ENCODE data around the gene CRYM. TPM values are rescaled to one million over a fixed set of nuclear protein-coding genes. Genes with fewer than 3 reads are reported as not detected.

CRYM gene
- total and polyA plus RNA-seq, 4 donors: 2.3 to 7.8 (median 7.0) TPM

DNA sequence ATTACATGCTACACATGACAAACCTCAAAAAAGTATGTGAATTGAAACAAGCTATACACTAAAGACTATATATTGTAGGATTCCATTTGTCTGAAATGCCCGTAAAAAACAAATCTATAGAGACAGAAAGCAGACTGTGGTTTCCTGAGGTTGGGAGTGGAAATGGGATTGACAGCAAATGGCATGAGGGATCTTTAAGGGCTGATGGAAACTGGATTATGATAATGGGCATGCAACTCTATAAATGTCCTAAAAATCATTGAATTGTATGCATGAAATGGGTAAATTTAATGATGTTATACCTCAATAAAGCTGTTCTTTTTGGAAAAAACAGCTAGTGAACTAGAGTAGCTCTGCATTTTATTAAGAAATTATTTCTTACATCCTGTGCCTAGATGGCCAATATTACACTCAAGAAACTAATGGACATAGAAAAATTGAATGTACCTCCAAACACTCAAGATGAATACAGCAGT lies 45.0 kb downstream of the CRYM start:
- peaks cover 0 to 24% (median 6%) of the 10 kb centered on the region in 4 donors for H3K4me1 ChIP-seq (ENCODE audit: control insufficient read depth in 4 of 4, insufficient read depth in 4 of 4, low read length in 3 of 4)
- H3K27ac ChIP-seq (ENCODE audit: low read depth in 1 of 2, low read length in 2 of 2): peak overlapping the region; percentile 55 to 75
- H3K9me3 ChIP-seq (ENCODE audit: control insufficient read depth in 4 of 4, low read length in 3 of 4): no peaks in the 10 kb centered on the region
- no peaks in the 10 kb centered on the region for H3K27me3 ChIP-seq (ENCODE audit: control insufficient read depth in 4 of 4, insufficient read depth in 4 of 4, low read length in 3 of 4)
- TF ChIP-seq RAD21 (IDR thresholded peaks at IDR 0.05): no peak
- TF ChIP-seq, protein P1, sequence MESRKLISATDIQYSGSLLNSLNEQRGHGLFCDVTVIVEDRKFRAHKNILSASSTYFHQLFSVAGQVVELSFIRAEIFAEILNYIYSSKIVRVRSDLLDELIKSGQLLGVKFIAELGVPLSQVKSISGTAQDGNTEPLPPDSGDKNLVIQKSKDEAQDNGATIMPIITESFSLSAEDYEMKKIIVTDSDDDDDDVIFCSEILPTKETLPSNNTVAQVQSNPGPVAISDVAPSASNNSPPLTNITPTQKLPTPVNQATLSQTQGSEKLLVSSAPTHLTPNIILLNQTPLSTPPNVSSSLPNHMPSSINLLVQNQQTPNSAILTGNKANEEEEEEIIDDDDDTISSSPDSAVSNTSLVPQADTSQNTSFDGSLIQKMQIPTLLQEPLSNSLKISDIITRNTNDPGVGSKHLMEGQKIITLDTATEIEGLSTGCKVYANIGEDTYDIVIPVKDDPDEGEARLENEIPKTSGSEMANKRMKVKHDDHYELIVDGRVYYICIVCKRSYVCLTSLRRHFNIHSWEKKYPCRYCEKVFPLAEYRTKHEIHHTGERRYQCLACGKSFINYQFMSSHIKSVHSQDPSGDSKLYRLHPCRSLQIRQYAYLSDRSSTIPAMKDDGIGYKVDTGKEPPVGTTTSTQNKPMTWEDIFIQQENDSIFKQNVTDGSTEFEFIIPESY (IDR thresholded peaks at IDR 0.05): no peak
- TF ChIP-seq, protein P2, sequence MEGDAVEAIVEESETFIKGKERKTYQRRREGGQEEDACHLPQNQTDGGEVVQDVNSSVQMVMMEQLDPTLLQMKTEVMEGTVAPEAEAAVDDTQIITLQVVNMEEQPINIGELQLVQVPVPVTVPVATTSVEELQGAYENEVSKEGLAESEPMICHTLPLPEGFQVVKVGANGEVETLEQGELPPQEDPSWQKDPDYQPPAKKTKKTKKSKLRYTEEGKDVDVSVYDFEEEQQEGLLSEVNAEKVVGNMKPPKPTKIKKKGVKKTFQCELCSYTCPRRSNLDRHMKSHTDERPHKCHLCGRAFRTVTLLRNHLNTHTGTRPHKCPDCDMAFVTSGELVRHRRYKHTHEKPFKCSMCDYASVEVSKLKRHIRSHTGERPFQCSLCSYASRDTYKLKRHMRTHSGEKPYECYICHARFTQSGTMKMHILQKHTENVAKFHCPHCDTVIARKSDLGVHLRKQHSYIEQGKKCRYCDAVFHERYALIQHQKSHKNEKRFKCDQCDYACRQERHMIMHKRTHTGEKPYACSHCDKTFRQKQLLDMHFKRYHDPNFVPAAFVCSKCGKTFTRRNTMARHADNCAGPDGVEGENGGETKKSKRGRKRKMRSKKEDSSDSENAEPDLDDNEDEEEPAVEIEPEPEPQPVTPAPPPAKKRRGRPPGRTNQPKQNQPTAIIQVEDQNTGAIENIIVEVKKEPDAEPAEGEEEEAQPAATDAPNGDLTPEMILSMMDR (IDR thresholded peaks at IDR 0.05; ENCODE audit: low read depth, low read length, missing input control): no peak
- no peak for TF ChIP-seq REST (IDR thresholded peaks at IDR 0.05)
- DNase-seq (ENCODE audit: low spot score): no peak
- 90% methylated on average over 1 of the region's 1 CpG for WGBS
- H3K4me3 ChIP-seq (ENCODE audit: low read depth in 1 of 3, low read length in 3 of 3): peak overlapping the region; percentile 11 to 93 (median 64)
- H3K36me3 ChIP-seq (ENCODE audit: control insufficient read depth in 4 of 4, insufficient read depth in 3 of 4, low read depth in 1 of 4, low read length in 3 of 4): no peaks in the 10 kb centered on the region
- peak overlapping the region in 1 of 2 donors; percentile 40 for H3K9ac ChIP-seq (ENCODE audit: low read depth in 1 of 2, low read length in 2 of 2)

GRCh38 chr16:21228361-21228872 lies 49.7 kb downstream of the CRYM start:
- no peak overlapping the region for H3K9ac ChIP-seq (ENCODE audit: low read depth in 1 of 2, low read length in 2 of 2)
- no peak overlapping the region for H3K4me3 ChIP-seq (ENCODE audit: low read depth in 1 of 3, low read length in 3 of 3)
- no peaks in the 10 kb centered on the region for H3K36me3 ChIP-seq (ENCODE audit: control insufficient read depth in 4 of 4, insufficient read depth in 3 of 4, low read depth in 1 of 4, low read length in 3 of 4)
- H3K4me1 ChIP-seq (ENCODE audit: control insufficient read depth in 4 of 4, insufficient read depth in 4 of 4, low read length in 3 of 4): peaks cover 0 to 5% (median 2%) of the 10 kb centered on the region in 4 donors
- no peaks in the 10 kb centered on the region for H3K27me3 ChIP-seq (ENCODE audit: control insufficient read depth in 4 of 4, insufficient read depth in 4 of 4, low read length in 3 of 4)
- 57% methylated on average over 2 of the region's 2 CpGs for WGBS
- no peak overlapping the region for H3K27ac ChIP-seq (ENCODE audit: low read depth in 1 of 2, low read length in 2 of 2)
- TF ChIP-seq RXRA (IDR thresholded peaks at IDR 0.05): no peak
- TF ChIP-seq, protein P2 (IDR thresholded peaks at IDR 0.05; ENCODE audit: low read depth, low read length, missing input control): no peak
- no peak for TF ChIP-seq REST (IDR thresholded peaks at IDR 0.05)
- TF ChIP-seq TAF1 (conservative IDR thresholded peaks at IDR 0.05): no peak
- TF ChIP-seq, protein P3, sequence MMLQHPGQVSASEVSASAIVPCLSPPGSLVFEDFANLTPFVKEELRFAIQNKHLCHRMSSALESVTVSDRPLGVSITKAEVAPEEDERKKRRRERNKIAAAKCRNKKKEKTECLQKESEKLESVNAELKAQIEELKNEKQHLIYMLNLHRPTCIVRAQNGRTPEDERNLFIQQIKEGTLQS (IDR thresholded peaks at IDR 0.05): no peak
- TF ChIP-seq YY1 (IDR thresholded peaks at IDR 0.05): no peak
- no peak for TF ChIP-seq EGR1 (IDR thresholded peaks at IDR 0.05; ENCODE audit: low read depth in 2 of 2)
- TF ChIP-seq NR2F2 (IDR thresholded peaks at IDR 0.05): no peak
- no peak for TF ChIP-seq HNF4G (IDR thresholded peaks at IDR 0.05)
- no peak for TF ChIP-seq HNF4A (conservative IDR thresholded peaks at IDR 0.05)
- H3K9me3 ChIP-seq (ENCODE audit: control insufficient read depth in 4 of 4, low read length in 3 of 4): no peaks in the 10 kb centered on the region
- DNase-seq (ENCODE audit: low spot score): no peak

Data from liver (tissue), 9 donors.